AG09319 (cell line): Measurements from ENCODE around the gene ZBED5.

Source experiments
- DNase-seq: peaks from one replicate; pipeline ENCODE4 v3.0.0-alpha.2; 2010; ENCODE audit warnings: low read depth; ENCODE audit errors: extremely low read depth
- CTCF ChIP-seq: IDR thresholded peaks from 2 replicates; pipeline ENCODE4 v1.5.1; 2011; ENCODE audit warnings: low read depth, mild to moderate bottlenecking, inconsistent platforms, low read length, moderate library complexity

ZBED5 gene

DNA sequence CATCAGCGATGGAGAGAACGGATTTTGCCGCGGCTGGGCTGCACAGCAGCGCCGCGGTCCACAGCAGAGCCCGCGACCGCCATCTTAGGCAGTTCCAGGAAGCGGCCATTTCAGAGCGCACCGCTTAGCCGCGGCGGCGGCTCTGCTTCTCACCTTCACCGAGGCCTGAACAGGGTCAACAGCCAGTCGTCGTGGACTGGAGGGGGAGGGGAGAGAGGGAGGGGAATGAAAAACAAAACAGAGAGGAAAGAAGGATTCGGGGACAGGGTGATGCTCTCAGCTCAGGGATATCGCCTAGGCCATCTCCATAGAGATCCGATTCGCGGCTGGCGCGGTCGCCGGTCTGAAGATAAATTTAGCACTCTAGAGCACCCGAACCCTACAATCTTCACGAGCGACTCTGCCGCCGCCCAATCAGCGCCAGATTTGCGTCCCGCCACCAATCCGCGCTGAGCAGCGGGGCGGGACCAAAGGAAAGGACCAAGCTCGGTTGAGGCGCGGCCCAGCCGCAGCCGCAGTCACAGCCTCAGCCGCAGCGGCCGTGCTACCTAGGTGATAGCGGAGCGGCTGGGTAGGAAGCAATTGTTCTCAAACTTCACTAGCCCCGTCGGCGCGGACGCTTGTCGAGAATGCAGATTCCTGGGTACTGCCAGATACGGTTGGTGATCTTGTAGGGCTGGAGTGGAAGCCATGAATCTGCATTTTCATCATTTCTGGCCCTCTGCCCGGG lies at the start of gene ZBED5:
TSS of gene ZBED5 (minus strand) at position 345 of the 730 bp plus-strand sequence. CDS start 3,108 bp downstream, outside the sequence.
- DNase-seq, result peak; percentile 92
- peak; percentile 7 for TF ChIP-seq CTCF

DNA sequence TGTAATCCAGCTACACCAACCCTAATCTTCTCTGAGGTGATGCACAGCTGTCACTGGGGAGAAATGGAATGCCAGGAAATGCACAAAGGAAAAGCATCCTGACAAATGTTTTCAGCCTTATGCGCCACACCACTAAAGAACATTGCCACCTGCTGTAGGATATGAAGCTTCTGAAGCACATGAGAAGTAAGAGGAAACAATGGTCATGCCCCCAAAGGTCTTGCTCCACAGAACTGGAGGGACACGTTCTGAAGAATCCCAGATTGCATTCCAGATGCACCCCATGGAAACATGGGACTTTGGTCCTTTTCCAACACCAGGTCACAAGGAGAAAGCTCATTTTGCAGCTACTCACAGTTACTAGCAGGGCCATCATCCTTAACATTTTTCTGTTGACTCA lies 48.7 kb upstream of the ZBED5 start:
- TF ChIP-seq CTCF, result peak; percentile 19

GRCh38 chr11:10902301-10903063 lies 44.6 kb upstream of the ZBED5 start:
- TF ChIP-seq CTCF, result no peak
- DNase-seq, result no peak

More for the DNA sequence above, 48.7 kb upstream of the ZBED5 start:
- DNase-seq, result no peak

DNA sequence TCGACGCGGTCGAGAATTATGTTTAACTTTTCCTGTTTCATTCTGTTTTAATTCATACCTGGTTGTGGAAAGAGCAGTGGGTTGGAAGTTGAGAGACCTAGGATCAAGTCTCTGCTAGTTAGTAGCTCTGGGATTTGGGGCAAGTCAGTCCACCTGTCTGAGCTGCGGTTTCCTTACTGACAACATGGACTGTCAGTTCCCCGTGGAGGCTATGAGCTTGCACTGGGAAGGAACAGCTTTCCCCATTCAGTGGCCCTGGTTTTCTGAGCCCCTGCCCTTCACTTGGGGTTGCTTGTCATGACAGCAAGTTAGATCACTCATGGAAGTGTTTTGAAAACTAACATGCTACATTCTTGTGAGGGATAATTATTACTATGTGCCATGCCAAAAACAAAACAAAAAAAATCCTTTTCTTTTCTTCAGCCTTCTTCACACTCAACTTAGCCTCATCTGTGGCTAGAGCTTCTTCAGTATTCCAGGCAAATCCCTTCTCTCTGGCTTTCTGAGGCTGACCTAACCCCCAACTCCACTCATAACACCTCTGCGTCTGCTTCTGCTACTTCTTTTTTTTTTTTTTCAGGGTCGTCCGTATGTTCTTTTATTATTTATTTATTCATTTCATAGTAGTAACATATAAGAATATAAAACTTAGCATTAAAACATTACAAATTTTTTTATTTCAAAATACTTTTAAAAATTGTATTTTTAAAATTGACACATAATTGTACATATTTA lies 43.0 kb upstream of the ZBED5 start:
- TF ChIP-seq CTCF, result no peak
- DNase-seq, result no peak

DNA sequence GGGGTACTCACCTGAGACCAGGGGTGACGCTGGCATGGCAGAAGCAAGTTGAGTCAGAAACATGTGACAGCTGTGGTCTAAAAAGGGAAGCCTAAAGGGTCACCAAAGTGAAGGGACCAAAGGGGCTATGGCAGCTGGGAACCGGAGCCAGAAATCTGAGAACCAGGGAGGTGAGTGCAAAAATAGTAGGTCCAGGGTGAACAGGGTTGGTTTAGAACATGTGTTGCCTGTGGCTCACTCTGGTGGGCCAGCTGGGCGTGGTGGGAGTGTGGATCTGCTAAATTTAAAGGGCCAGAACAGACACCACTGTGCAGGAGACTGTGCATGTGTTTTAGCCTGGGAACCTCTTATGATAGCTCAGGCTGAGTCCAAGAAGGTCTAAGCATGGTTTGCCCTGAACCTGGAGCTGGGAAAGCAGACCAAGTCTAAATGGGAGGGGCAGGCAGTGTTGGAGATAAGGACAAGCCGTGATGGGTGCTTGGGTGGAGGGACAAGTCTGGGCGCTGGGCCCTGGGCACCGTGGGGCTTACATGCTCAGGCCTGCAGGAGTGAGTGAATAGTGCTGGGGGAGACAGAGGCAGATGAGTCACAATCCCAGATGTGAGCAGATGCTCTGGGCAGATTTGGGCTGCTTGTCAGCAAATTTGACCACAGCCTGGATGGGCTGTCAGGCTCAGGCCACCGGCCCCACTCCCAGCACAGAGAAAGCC lies 41.4 kb upstream of the ZBED5 start:
- DNase-seq, result no peak

GRCh38 chr11:10898763-10899025 lies 40.8 kb upstream of the ZBED5 start:
- no peak for DNase-seq
- no peak for TF ChIP-seq CTCF

More for the DNA sequence above, 41.4 kb upstream of the ZBED5 start:
- TF ChIP-seq CTCF, result no peak
